Stimulated activated CD8-positive, alpha-beta memory T cell treated with anti-CD3 and anti-CD28 coated beads, Interleukin-4, amount 100 ng/mL, for 1 hour (primary cell): ENCODE data around the gene YKT6.
"Not testable (repeated sequence)": the region's sequence is repeated elsewhere in the genome, so short reads cannot be mapped to it uniquely, and the experiment has no call there.

Experiments
- DNase-seq, 2 donors: peaks; one replicate each; pipeline ENCODE4 v3.0.0-alpha.2; 2020; ENCODE audit warnings: low read depth in 2 of 2, low spot score in 1 of 2

Gene YKT6

DNA sequence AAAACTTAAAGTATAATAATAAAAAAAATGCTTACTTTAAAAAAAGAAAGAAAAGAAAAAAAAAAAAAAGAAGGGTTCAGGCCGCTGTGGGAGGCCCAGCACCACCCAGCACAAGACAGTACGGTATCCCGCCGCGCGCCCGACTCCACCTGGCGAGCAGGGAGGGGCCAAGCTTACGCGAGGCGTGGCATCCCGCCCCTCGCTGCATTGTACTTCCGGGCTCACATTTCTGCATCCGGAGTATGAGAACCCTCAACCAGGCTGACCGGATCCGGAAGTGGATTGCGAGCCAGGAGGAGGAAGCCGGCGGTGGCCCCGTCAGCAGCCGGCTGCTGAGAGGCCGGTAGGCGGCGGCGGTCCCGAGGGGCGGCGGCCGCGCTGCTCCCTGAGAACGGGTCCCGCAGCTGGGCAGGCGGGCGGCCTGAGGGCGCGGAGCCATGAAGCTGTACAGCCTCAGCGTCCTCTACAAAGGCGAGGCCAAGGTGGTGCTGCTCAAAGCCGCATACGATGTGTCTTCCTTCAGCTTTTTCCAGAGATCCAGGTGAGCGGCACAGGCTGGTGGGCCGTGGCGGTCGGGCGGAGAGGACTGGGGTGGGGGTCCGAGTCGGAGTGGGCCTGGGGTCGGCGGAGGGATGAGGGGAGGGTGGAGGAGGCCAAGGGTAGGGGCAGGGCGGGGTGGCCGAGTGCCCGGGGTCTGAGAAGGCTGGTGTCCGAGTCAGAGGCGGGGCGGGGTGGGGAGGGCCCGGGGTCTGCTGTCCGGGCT is at the start of gene YKT6:
Gene YKT6, plus strand, starts transcription at position 280 of the 763 bp plus-strand sequence. Its CDS starts 158 bp downstream, at position 438.
- peak; percentile 81 to 86 for DNase-seq

- DNase-seq, result no peak
These were observed 48.8 kb upstream of the YKT6 start for GRCh38 chr7:44151956-44152355.

- DNase-seq, result no peak
These were observed 47.5 kb upstream of the YKT6 start for GRCh38 chr7:44152971-44153947.

- no peak for DNase-seq
These were observed 46.8 kb upstream of the YKT6 start for GRCh38 chr7:44153948-44154335.

DNA sequence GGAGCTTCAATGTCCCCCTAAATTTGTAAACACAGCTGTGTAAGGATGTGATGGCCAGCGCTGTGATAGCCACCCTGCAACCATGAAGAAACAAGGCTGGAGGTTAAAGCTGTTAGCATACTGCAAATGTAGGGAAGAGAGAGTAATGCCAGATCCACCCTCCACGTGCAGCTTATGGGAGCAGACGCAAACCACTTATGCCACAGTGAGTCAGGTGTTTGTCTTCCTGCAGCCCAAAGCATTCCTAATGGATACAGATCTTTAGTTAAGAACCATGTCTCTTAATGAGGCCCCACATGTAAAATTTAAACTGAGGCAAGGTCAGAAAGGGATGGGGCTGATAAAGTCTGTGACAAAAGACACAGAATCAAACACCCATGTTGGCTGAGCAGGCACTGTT is 46.1 kb upstream of the YKT6 start:
- no peak for DNase-seq

DNA sequence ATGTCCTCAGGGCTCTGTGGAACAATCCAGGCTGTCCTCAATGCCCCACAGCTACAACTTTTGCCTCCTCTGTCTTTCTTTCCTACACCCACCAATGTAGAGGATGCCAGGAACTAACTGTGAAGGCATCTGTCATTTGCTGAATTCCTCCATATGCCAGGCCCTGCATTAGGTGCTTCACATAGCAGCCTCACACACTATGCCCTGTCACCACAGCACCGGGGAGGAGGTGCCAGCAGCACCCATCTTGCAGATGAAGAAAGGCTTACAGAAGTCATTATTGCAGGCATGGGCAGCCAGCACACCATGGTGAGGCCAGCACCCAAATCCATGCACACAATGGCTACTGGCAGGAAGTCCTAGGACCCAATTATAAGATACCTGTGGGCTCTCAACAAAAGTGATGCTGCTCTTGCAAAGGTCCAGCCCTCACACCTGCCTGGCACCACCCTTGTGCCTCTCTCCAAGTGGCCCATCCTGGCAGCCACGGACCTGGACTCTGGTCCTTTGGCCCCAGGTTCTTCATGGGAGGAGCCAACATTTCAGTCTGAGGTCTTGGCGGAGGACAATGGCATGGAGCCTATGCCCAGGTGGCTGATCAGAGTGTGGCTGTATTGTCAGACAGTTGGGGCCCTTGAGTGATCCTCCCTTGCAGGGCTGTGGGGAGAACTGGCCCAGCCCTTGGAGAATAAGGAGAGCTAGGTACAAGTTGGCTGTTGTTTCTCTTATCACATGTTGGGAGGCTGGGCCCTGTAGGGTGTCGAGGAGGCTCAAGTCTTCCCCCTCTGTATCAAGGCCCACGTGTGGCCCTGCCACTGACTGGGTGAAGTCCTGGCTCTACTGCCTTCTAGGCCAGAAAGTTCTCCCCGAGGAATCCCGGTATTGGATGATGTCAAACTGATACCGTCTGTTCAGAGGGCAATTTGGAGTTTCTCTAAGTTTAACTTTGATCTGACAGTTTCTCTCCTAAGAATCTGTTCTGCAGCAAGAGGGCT is 45.3 kb upstream of the YKT6 start:
- DNase-seq, result no peak

- no peak for DNase-seq
These were observed 44.2 kb upstream of the YKT6 start for GRCh38 chr7:44156453-44157010.

DNA sequence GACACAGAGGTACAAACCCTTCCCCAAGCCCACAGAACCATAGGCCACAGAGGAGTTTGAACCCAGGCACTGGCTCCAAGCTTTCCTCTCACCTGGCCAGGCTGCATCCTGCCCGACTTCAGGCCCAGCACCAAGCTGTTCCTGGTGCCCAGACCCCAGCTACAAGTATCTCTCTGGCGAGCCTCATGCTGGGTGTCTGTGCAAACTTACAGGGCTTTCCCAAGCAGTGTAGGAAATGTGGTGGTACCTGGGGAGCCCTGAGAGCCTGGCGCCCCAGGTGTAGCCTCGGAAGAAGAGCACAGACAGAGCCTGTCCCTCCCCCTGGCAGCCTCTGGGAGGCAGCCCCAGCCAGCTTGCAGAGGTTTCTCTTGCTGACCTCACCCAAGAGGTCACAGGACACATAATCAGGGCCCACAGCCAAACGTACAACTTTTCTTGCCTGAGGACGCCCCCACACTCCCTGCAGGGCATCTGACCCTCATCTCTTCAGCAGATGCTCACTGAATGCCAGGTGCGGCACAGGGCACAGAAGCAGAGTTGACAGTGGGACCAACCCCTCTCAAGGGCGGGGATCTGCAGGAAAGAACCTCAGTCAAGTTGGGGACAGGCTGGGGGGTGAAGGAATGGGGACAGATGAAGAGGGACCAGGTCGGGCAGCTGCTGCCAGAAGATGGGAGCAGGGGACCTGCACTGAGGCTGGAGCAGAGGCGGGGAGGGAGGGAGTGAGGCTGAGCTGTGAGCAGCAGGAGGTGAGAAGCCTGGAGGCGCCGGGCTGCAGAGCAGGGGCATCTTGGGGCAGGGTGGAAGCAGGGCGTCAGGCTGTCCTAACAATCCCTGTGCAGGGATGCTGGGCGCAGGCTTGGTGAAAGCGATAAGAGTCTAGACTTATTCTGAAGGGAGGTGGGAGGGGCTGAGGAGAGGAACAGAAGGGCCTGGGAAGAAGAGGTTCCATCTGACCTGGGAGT is 43.4 kb upstream of the YKT6 start:
- DNase-seq, result no peak

DNA sequence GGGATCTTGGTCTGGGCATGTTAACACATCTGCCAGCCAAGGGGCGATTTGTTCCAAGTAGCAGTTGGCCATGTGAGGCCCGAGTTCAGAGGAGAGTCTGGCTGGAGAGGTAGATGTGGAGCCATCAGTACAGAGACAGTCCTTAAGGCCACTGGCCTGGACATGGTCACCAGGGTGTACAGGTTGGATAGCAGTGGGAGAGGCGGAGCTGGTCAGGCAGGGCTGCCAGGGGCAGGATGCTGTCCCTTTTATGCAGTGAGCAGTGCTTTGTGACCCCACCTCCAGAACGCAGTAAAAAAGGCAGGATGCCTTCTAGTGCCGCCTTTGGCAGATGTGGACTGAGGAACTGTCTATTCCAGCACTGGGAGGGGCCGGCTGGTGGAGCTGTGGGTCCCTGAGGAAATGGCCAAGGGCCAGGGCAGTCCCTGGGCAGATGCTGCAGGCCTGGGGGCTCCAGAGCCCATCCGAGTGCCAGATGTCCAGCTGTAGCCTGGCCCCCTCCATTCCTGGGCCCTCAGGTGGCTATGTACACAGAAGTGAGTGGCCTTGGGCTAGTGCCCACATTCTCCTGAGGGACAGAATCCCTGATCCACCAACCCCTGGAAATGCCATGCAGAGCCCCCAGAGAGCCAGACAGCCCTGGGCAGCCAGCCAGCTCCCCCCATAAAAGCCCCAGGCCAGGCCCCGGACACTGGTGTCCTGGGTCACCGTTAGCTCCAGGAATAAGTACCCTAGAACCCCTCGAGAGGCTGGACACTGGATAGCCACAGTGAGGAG is 42.5 kb upstream of the YKT6 start:
- DNase-seq, result no peak

- DNase-seq, result no peak
These were observed 41.7 kb upstream of the YKT6 start for GRCh38 chr7:44158873-44159631.

GRCh38 chr7:44159824-44160630 is 40.8 kb upstream of the YKT6 start:
- DNase-seq, result no peak

DNA sequence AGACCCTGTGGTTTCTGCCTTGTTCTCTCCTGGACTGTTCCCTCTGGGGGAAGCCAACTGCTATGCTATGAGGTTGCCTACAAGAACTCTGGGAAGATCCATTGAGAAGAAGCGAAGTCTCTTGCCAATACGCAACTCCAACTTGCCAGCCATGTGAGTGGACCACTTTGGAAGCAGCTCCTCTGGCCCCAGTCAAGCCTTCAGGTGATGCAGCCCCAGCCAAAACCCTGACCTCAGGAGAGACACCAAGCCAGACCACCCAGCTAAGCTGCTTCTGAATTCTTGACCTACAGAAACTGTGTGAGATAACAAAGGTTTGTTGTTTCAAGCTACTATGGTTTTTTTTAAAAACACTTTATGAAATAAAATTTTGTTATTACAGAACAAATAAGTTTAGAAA is 39.4 kb upstream of the YKT6 start:
- DNase-seq, result no peak

- DNase-seq, result no peak
These were observed 38.6 kb upstream of the YKT6 start for GRCh38 chr7:44162179-44162578.

- DNase-seq, result no peak
These were observed 37.9 kb upstream of the YKT6 start for GRCh38 chr7:44162785-44163395.

DNA sequence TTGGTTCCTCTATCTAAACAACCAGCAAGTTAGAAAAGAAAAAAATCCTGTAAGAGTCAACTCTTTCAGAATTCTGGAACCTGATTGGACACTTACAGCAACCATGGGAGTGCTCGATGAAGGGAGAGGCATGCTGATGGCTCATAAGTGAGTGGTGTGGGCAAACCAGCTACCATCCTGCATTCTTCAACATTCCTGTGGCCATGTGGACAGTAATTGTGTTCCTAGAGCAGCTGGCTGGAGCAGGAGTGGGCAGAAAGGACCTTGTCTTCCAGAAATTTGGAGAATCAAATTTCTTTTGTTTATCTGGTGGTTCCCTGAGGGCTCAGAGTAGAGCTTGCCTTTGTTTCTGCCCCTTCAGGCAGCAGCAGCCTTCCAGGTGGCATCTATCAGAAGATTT is 37.2 kb upstream of the YKT6 start:
- DNase-seq, result no peak

DNA sequence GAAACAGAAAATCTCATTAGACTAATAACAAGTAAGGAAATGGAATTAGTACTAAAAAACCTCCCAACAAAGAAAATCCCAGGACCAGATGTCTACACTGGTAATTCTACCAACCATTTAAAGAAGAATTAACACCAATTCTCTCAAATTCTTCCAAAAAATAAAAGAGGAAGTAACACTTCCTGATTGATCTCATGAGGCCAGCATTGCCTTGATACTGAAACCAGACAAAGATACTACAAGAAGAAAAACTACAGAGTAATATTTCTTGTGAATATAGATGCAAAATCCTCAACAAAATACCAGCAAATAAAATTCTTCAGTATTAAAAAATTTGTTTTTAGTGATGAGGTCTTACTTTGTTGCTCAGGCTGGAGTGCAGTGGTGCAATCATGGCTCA is 32.9 kb upstream of the YKT6 start:
- DNase-seq, result no peak

DNA sequence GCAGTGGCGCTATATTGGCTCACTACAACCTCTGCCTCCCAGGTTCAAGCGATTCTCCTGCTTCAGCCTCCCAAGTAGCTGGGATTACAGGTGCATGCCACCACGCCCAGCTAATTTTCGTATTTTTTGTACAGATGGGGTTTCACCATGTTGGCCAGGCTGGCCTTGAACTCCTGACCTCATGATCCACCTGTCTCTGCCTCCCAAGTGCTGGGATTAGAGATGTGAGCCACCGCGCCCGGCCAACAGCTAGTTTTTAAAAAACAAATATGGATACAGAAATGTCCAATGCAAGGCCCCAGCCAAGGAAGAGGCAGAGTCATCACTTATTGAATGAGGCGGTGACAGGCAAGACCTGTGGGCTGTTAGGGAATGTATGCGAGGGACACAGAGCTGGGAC is 28.9 kb upstream of the YKT6 start:
- DNase-seq, result not testable (repeated sequence)
